SK-N-SH (cell line): ENCODE data around the gene WDFY2. TPM values are rescaled to one million over a fixed set of nuclear protein-coding genes. Genes with fewer than 3 reads are reported as not detected.

Source experiments
- CTCF ChIA-PET: fragments of 300-600, 350-600 bp; formaldehyde crosslinking; extraction: SDS; loops from one replicate; lab custom pipeline; 2021; lab: Yijun Ruan, JAX
- POLR2A ChIA-PET: fragments of 350-600 bp; sonication (Branson Sonifier 250); formaldehyde crosslinking; extraction: SDS; loops from one replicate; lab custom pipeline; 2020; ENCODE audit warnings: antibody characterized with exemption, inconsistent platforms; lab: Yijun Ruan, JAX
- DNase-seq: peaks from one replicate; pipeline ENCODE4 v3.0.0; 2012
- H2AFZ ChIP-seq: fragments of 200-600 bp; sonication (generic); 2 replicates; pipeline ENCODE4 v1.8.1; 2016; ENCODE audit warnings: antibody characterized with exemption, mild to moderate bottlenecking, low read depth
- H3F3A ChIP-seq: fragments of 200-600 bp; sonication (generic); replicated peaks from 2 replicates; pipeline ENCODE3; 2016; ENCODE audit warnings: antibody characterized with exemption, mild to moderate bottlenecking; ENCODE audit not compliant: insufficient read depth
- H3K27ac ChIP-seq, 2 experiments: fragments of 200-500 bp in 1 of 2; fragments of 200-600 bp in 1 of 2; sonication (Bioruptor generic) in 1 of 2; sonication (generic), shearing (Covaris generic) in 1 of 2; 2 replicates each; pipeline versions ENCODE4 v1.5.1 to v1.6.1; 2014 to 2016; ENCODE audit warnings: low read depth in 2 of 2, inconsistent platforms in 1 of 2, low read length in 1 of 2, mild to moderate bottlenecking in 1 of 2, mixed read lengths in 1 of 2
- H3K27me3 ChIP-seq: fragments of 200-600 bp; sonication (generic), shearing (Covaris generic); 2 replicates; pipeline ENCODE4 v1.6.1; 2016; ENCODE audit warnings: mixed run types; ENCODE audit not compliant: insufficient read depth
- H3K36me3 ChIP-seq, 2 experiments: fragments of 200-500 bp in 1 of 2; fragments of 200-600 bp in 1 of 2; sonication (Bioruptor generic) in 1 of 2; sonication (generic) in 1 of 2; replicated peaks in 1 of 2; 2 replicates each; pipeline versions ENCODE3 to v1.5.1; 2014 to 2016; ENCODE audit warnings: low read length in 1 of 2, mild to moderate bottlenecking in 1 of 2; ENCODE audit not compliant: insufficient read depth in 2 of 2, control insufficient read depth in 1 of 2
- H3K4me1 ChIP-seq, 2 experiments: fragments of 200-500 bp in 1 of 2; fragments of 200-600 bp in 1 of 2; sonication (Bioruptor generic) in 1 of 2; sonication (generic), shearing (Covaris generic) in 1 of 2; 2 replicates each; pipeline versions ENCODE4 v1.5.1 to v1.6.1; 2014 to 2016; ENCODE audit warnings: low read depth in 1 of 2, low read length in 1 of 2, mixed run types in 1 of 2; ENCODE audit not compliant: insufficient read depth in 2 of 2, control insufficient read depth in 1 of 2
- H3K4me2 ChIP-seq: fragments of 200-600 bp; sonication (generic), shearing (Covaris generic); 2 replicates; pipeline ENCODE4 v1.6.1; 2017; ENCODE audit warnings: mixed run types
- H3K4me3 ChIP-seq, 2 experiments: fragments of 200-500 bp in 1 of 2; fragments of 200-600 bp in 1 of 2; sonication (Bioruptor generic) in 1 of 2; sonication (generic), shearing (Covaris generic) in 1 of 2; 2 replicates each; pipeline versions ENCODE4 v1.5.1 to v1.8.1; 2014 to 2016; ENCODE audit warnings: low read depth in 2 of 2, inconsistent platforms in 1 of 2, low read length in 1 of 2, mild to moderate bottlenecking in 1 of 2, mixed read lengths in 1 of 2, moderate library complexity in 1 of 2
- H3K79me2 ChIP-seq: fragments of 200-600 bp; sonication (generic); 2 replicates; pipeline ENCODE4 v1.8.1; 2017; ENCODE audit warnings: mild to moderate bottlenecking; ENCODE audit not compliant: insufficient read depth
- H3K9ac ChIP-seq: fragments of 200-600 bp; sonication (generic); 2 replicates; pipeline ENCODE4 v1.6.1; 2017; ENCODE audit warnings: mixed run types
- H3K9me2 ChIP-seq: fragments of 200-600 bp; sonication (generic); 2 replicates; pipeline ENCODE4 v1.6.1; 2017; ENCODE audit warnings: mixed run types
- H3K9me3 ChIP-seq: fragments of 200-600 bp; sonication (generic); 2 replicates; pipeline ENCODE4 v1.6.1; 2017; ENCODE audit warnings: mixed run types, mild to moderate bottlenecking, moderate library complexity
- H4K20me1 ChIP-seq: fragments of 200-600 bp; sonication (generic); 2 replicates; pipeline ENCODE4 v1.6.1; 2017; ENCODE audit warnings: mild to moderate bottlenecking, mixed run types; ENCODE audit not compliant: insufficient read depth
- CTCF ChIP-seq: fragments of 200-600 bp; sonication (generic); IDR thresholded peaks from 2 replicates; pipeline ENCODE4 v1.6.1; 2017; ENCODE audit warnings: antibody characterized with exemption, mild to moderate bottlenecking, moderate library complexity
- EP300 ChIP-seq, 2 experiments: IDR thresholded peaks; 2 replicates each; pipeline versions ENCODE4 v1.4.0 to v1.6.1; 2012; ENCODE audit warnings: borderline replicate concordance in 1 of 2, low read depth in 1 of 2, low read length in 1 of 2
- FOSL2 ChIP-seq: IDR thresholded peaks from 2 replicates; pipeline ENCODE4 v1.4.0; 2012; ENCODE audit warnings: low read depth, mild to moderate bottlenecking, moderate library complexity, borderline replicate concordance
- FOXJ3 ChIP-seq: sonication (generic); formaldehyde crosslinking; IDR thresholded peaks from 2 replicates; pipeline ENCODE4 v1.5.1; 2020; ENCODE audit warnings: mild to moderate bottlenecking, missing genetic modification reagents
- GABPA ChIP-seq: IDR thresholded peaks from 2 replicates; pipeline ENCODE4 v1.4.0; 2012; ENCODE audit warnings: low read depth, mild to moderate bottlenecking
- IRF3 ChIP-seq: fragments of 150-350 bp; IDR thresholded peaks from 2 replicates; pipeline ENCODE4 v1.6.1; 2016; ENCODE audit warnings: mild to moderate bottlenecking, low read depth, low read length
- MAX ChIP-seq: IDR thresholded peaks from 2 replicates; pipeline ENCODE4 v1.4.0; 2012; ENCODE audit warnings: low read depth
- NRF1 ChIP-seq: IDR thresholded peaks from 2 replicates; pipeline ENCODE4 v1.6.1; 2012; ENCODE audit warnings: low read depth, mild to moderate bottlenecking, low read length
- RAD21 ChIP-seq: IDR thresholded peaks from 2 replicates; pipeline ENCODE4 v1.6.1; 2012; ENCODE audit warnings: mild to moderate bottlenecking, low read length
- RCOR1 ChIP-seq: fragments of 150-350 bp; IDR thresholded peaks from 2 replicates; pipeline ENCODE4 v1.6.1; 2017; ENCODE audit warnings: antibody characterized with exemption, low read length
- REST ChIP-seq: IDR thresholded peaks from 2 replicates; pipeline ENCODE4 v1.6.1; 2012; ENCODE audit warnings: mild to moderate bottlenecking, low read depth, low read length, moderate library complexity
- TCF12 ChIP-seq: IDR thresholded peaks from 2 replicates; pipeline ENCODE4 v1.4.0; 2012
- USF1 ChIP-seq: IDR thresholded peaks from 2 replicates; pipeline ENCODE4 v1.4.0; 2012; ENCODE audit warnings: low read depth, borderline replicate concordance
- USF2 ChIP-seq: fragments of 150-350 bp; IDR thresholded peaks from 2 replicates; pipeline ENCODE4 v1.6.1; 2017; ENCODE audit warnings: antibody characterized with exemption, low read length, low read depth, borderline replicate concordance
- YY1 ChIP-seq: IDR thresholded peaks from 2 replicates; pipeline ENCODE4 v1.4.0; 2012; ENCODE audit warnings: low read depth, mild to moderate bottlenecking
- ZBTB33 ChIP-seq: IDR thresholded peaks from 2 replicates; pipeline ENCODE4 v1.4.0; 2012; ENCODE audit warnings: low read depth, borderline replicate concordance
- WGBS: methylation state at CpG from one replicate; pipeline ENCODE4 v1.1.6; 2017; ENCODE audit warnings: low lambda C conversion rate; 5-methylcytosine and 5-hydroxymethylcytosine counted together
- polyA plus RNA-seq, 3 experiments: library from polyadenylated mRNA; depleted of rRNA; stranded (reverse); fragments of >200 nt; gene quantifications; 2 replicates each; pipeline ENCODE4 v1.2.3, GENCODE V29; 2012

WDFY2 gene
- polyA plus RNA-seq, 1 of the 3 experiments (the other 2 are of a cell fraction): 4.1 TPM

- Histone ChIP-seq H3K27ac (no peak overlapping the region), H4K20me1 (no peaks in the 10 kb centered on the region), H3K9me2 (no peaks in the 10 kb centered on the region), H3K36me3 (no peaks in the 10 kb centered on the region), H3F3A (peaks cover 8% of the 10 kb centered on the region), H3K4me3 (no peak overlapping the region), H3K27me3 (no peaks in the 10 kb centered on the region), H3K4me2 (no peak overlapping the region), H3K9ac (no peak overlapping the region), H3K79me2 (no peaks in the 10 kb centered on the region), H2AFZ (no peak overlapping the region), H3K4me1 (peaks cover 5 to 25% of the 10 kb centered on the region in 2 experiments; a peak in 3 of 4 replicates), H3K9me3 (no peaks in the 10 kb centered on the region)
- WGBS: 89% methylated on average over 2 of the region's 2 CpGs
- no peak for TF ChIP-seq REST
- TF ChIP-seq GABPA: no peak
- TF ChIP-seq TCF12: no peak
- no peak for TF ChIP-seq ZBTB33
- no peak for TF ChIP-seq YY1
- no peak for TF ChIP-seq USF1
- TF ChIP-seq FOXJ3 (CRISPR knock-in tag): no peak
- no peak for TF ChIP-seq EP300 (IDR thresholded peaks at IDR 0.05; ENCODE audit: borderline replicate concordance in 1 of 2, low read depth in 1 of 2, low read length in 1 of 2)
- no peak for TF ChIP-seq USF2
- no peak for TF ChIP-seq CTCF
- no peak for TF ChIP-seq NRF1
- TF ChIP-seq IRF3: no peak
- no peak for TF ChIP-seq FOSL2
- no peak for TF ChIP-seq RAD21
- TF ChIP-seq MAX: no peak
- no peak for TF ChIP-seq RCOR1
- ChIA-PET CTCF (interaction anchor here (1.1 to 4.8 kb wide), 7 partner anchors 9 to 509 kb away, joined by 3 to 80 read pairs (median 8); no protein-coding TSS in a partner anchor), POLR2A (interaction anchor here (0.6 to 3.1 kb wide), 4 partner anchors 9 to 353 kb away, joined by 3 to 26 read pairs (median 4); partner anchors contain the start of gene INTS6)
- DNase-seq: no peak
These were observed 211.2 kb downstream of the WDFY2 start for GRCh38 chr13:51795419-51795818.
